Endothelial cell (in vitro differentiated cells): ENCODE data around the gene PRKAG2. TPM values are rescaled to one million over a fixed set of nuclear protein-coding genes. Genes with fewer than 3 reads are reported as not detected.

Source experiments
- DNase-seq: peaks from one replicate; pipeline ENCODE4 v3.0.0; 2021; ENCODE audit warnings: low spot score
- H3K27ac Mint-ChIP-seq: one replicate; pipeline ENCODE4 v1.8.0; 2021; ENCODE audit warnings: mixed read lengths, inconsistent platforms; ENCODE audit not compliant: unreplicated experiment
- H3K27me3 Mint-ChIP-seq: one replicate; pipeline ENCODE4 v1.8.0; 2021; ENCODE audit warnings: mild to moderate bottlenecking, moderate library complexity, mixed read lengths, inconsistent platforms; ENCODE audit not compliant: unreplicated experiment
- H3K36me3 Mint-ChIP-seq: one replicate; pipeline ENCODE4 v1.8.0; 2021; ENCODE audit warnings: mild to moderate bottlenecking, low read depth, mixed read lengths, inconsistent platforms; ENCODE audit not compliant: unreplicated experiment
- H3K4me1 Mint-ChIP-seq: one replicate; pipeline ENCODE4 v1.8.0; 2021; ENCODE audit warnings: mild to moderate bottlenecking, mixed read lengths, inconsistent platforms; ENCODE audit not compliant: unreplicated experiment
- H3K4me3 Mint-ChIP-seq: one replicate; pipeline ENCODE4 v1.8.0; 2021; ENCODE audit warnings: mild to moderate bottlenecking, mixed read lengths, inconsistent platforms; ENCODE audit not compliant: unreplicated experiment
- H3K9me3 Mint-ChIP-seq: one replicate; pipeline ENCODE4 v1.8.0; 2021; ENCODE audit warnings: mixed read lengths, inconsistent platforms; ENCODE audit not compliant: unreplicated experiment
- total RNA-seq: library from RNA; stranded (reverse); fragmentation: NEBNext Ultra II Directional; extraction: Animal tissue kit (Norgen Biotek cat#: 25700); gene quantifications from one replicate; pipeline ENCODE4 v1.2.1, GENCODE V29; 2021; ENCODE audit not compliant: unreplicated experiment
- TF ChIP-seq, protein P1 (sequence below): fragments of 200-600 bp; sonication (generic); IDR thresholded peaks from one replicate; pipeline ENCODE4 v1.5.0; 2021; ENCODE audit warnings: antibody characterized with exemption; ENCODE audit not compliant: unreplicated experiment

Gene PRKAG2
- total RNA-seq, 1 donor from 2014 or later = 16.0 TPM

DNA sequence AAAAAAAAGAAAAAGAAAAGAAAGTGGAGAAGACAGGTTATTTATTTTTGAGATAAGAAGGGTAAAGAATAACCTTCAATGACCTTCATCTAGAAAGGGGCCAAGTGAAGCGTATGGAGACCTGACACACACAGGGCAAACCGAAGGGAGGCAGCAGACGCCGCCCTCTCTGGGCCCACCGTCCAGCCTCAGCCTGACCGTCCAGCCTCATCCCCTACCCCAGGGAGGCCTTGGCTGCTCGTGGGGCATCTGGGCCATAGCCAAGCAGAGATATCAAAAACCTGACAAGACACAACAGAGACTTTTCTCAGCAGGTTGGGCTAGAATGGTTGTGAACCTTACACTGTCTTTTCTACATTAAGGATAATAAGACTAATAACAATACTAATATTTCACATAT is 10.9 kb downstream of the PRKAG2 start:
- no peak overlapping the region for H3K27ac Mint-ChIP-seq
- H3K4me1 Mint-ChIP-seq = no peaks in the 10 kb centered on the region
- no peaks in the 10 kb centered on the region for H3K36me3 Mint-ChIP-seq

DNA sequence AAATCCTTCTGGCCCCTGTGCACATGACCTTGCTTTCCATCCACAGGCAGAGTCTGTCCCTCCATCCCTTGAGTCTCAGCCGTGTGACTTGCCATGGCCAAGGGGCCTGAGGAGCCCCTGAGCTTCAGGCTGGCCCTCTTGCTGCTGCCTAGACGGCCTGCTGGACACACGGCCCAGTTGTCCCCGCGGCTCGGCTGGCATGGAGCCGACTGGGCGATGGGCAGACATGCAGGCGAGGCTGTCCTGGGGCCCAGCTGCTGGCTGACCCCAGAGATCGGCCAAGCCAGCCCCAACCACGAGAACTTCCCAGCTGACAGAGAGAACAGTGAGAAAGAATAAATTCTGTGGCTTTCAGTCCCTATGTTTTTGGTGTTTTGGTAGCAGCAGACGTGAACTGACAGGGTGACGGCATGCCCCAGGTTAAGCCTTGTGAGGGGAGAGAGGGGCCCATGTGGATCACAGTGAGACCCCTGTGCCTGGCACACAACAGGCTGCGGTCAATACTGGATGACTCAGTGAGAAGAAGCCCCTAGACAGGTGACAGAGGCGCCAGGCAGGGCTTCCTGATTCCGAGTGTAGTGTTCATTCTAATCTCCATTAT is 11.7 kb downstream of the PRKAG2 start:
- DNase-seq = no peak
- no peak overlapping the region for H3K27ac Mint-ChIP-seq
- TF ChIP-seq, protein P1, sequence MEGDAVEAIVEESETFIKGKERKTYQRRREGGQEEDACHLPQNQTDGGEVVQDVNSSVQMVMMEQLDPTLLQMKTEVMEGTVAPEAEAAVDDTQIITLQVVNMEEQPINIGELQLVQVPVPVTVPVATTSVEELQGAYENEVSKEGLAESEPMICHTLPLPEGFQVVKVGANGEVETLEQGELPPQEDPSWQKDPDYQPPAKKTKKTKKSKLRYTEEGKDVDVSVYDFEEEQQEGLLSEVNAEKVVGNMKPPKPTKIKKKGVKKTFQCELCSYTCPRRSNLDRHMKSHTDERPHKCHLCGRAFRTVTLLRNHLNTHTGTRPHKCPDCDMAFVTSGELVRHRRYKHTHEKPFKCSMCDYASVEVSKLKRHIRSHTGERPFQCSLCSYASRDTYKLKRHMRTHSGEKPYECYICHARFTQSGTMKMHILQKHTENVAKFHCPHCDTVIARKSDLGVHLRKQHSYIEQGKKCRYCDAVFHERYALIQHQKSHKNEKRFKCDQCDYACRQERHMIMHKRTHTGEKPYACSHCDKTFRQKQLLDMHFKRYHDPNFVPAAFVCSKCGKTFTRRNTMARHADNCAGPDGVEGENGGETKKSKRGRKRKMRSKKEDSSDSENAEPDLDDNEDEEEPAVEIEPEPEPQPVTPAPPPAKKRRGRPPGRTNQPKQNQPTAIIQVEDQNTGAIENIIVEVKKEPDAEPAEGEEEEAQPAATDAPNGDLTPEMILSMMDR = no peak
- no peaks in the 10 kb centered on the region for H3K4me1 Mint-ChIP-seq
- H3K36me3 Mint-ChIP-seq = no peaks in the 10 kb centered on the region
- no peak overlapping the region for H3K4me3 Mint-ChIP-seq
- peaks cover 11% of the 10 kb centered on the region for H3K27me3 Mint-ChIP-seq
- no peaks in the 10 kb centered on the region for H3K9me3 Mint-ChIP-seq

More for the DNA sequence above, 10.9 kb downstream of the PRKAG2 start:
- DNase-seq = no peak
- no peak overlapping the region for H3K4me3 Mint-ChIP-seq
- TF ChIP-seq, protein P1 = no peak
- peaks cover 12% of the 10 kb centered on the region for H3K27me3 Mint-ChIP-seq
- no peaks in the 10 kb centered on the region for H3K9me3 Mint-ChIP-seq

DNA sequence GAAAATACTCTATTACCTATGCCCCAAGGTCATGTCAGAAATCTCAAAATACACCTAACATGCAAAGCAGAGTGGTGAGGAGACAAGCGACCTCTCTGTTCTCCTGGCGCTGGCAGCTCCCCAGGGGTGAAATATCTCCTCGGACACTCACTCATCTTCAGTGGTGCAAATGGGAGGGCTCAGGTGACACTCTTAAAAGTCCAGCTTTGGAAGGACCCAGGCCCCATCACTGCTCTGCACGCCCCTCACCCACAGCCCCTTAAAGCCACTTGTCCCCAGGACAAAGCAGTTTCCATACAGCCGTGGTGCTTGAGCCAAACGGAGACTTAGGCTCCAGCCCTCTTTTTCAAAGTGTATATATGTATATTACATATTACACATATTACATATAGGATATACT is 12.4 kb downstream of the PRKAG2 start:
- Mint-ChIP-seq H3K9me3 (no peaks in the 10 kb centered on the region), H3K4me3 (no peak overlapping the region), H3K36me3 (no peaks in the 10 kb centered on the region), H3K27me3 (peaks cover 11% of the 10 kb centered on the region), H3K27ac (no peak overlapping the region), H3K4me1 (no peaks in the 10 kb centered on the region)
- TF ChIP-seq, protein P1 = no peak
- no peak for DNase-seq

DNA sequence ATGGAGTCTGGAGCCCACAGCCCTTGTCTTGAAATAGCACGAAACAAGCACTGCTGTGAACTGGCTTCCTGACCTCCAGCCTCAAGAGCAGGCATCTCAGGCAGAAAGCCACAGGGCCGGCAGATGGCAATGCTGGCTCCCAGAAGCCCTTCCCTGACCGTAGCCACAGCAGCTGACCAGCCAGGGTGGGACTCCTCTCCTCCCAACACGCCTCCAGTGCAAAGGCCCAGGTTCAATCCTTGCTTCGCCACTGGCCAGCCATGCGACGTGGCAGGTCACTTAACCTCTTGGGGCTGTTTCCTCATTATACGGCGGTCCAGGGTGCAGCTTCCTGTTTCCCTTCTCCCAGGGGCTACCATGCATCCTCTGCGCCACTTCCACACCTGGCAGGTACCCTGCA is 12.8 kb downstream of the PRKAG2 start:
- Mint-ChIP-seq H3K4me3 (no peak overlapping the region), H3K27me3 (peaks cover 12% of the 10 kb centered on the region), H3K4me1 (no peaks in the 10 kb centered on the region), H3K9me3 (no peaks in the 10 kb centered on the region), H3K36me3 (no peaks in the 10 kb centered on the region), H3K27ac (no peak overlapping the region)
- no peak for DNase-seq
- TF ChIP-seq, protein P1 = no peak

DNA sequence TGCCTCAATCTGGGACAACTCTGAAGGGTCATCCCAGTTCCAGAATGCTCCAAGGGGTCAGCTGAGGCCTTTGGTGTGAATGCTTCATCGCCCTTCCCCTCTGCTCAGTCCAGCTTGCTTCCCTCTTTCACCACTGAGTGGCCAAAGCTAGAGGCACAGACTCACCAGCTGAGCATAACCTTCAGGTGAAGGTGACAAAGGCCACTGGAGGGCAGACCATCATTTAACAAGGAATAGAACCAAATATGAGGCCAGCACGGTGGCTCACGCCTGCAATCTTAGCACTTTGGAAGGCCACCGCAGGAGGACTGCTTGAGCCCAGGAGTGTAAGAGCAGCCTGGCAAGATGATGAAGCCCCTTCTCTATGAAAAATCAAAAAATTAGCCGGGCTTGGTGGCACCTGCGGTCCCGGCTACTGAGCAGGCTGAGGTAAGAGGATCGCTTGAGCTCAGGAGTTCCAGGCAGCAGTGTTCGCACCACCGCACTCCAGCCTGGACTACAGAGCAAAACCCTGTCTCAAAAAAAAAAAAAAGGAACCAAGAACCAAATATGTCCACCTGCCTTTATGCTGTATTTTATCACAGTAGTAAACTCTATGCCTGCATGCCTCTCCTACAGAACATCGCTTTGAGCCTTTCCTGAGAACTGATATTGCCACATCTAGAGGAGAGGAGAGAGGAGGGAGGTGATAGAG is 13.4 kb downstream of the PRKAG2 start:
- Mint-ChIP-seq H3K27me3 (peaks cover 10% of the 10 kb centered on the region), H3K9me3 (no peaks in the 10 kb centered on the region), H3K36me3 (peaks cover 2% of the 10 kb centered on the region), H3K4me3 (no peak overlapping the region), H3K4me1 (no peaks in the 10 kb centered on the region), H3K27ac (no peak overlapping the region)
- no peak for DNase-seq
- TF ChIP-seq, protein P1 = no peak
